Panc1 (cell line): ENCODE data around the gene MUC3A. TPM values are rescaled to one million over a fixed set of nuclear protein-coding genes. Genes with fewer than 3 reads are reported as not detected.

Experiments used
- ATAC-seq: fragments of 200-7000 bp; cut with Tn5 transposase; 2 replicates; pipeline ENCODE4 v1.9.1; 2020; ENCODE audit warnings: mild to moderate bottlenecking, moderate library complexity
- BruUV-seq: library from RNA; stranded (reverse); fragments of 400-500 nt; replicated peaks from 2 replicates; lab custom pipeline; 2021; lab: Mats Ljungman, UMichigan
- CTCF ChIA-PET: fragments of 300-600 bp; sonication (Branson Sonifier 250); formaldehyde crosslinking; loops from one replicate; lab custom pipeline; 2022; ENCODE audit warnings: antibody characterized with exemption; lab: Charles Lee
- POLR2A ChIA-PET: fragments of 300-600 bp; sonication (Branson Sonifier 250); formaldehyde crosslinking; loops from one replicate; lab custom pipeline; 2022; ENCODE audit warnings: antibody characterized with exemption; lab: Charles Lee
- DNase-seq: peaks from one replicate; pipeline ENCODE4 v3.0.0-alpha.2; 2010; ENCODE audit warnings: low read depth, low spot score
- H3K27ac ChIP-seq: 2 replicates; pipeline ENCODE4 v1.5.1; 2011; ENCODE audit warnings: mild to moderate bottlenecking, low read length, inconsistent platforms
- H3K27me3 ChIP-seq: fragments of 200-500 bp; sonication (Bioruptor generic); 2 replicates; pipeline ENCODE4 v1.6.0; 2014; ENCODE audit warnings: low read length, inconsistent platforms; ENCODE audit not compliant: control insufficient read depth, insufficient read depth
- H3K36me3 ChIP-seq: fragments of 200-500 bp; sonication (Bioruptor generic); 2 replicates; pipeline ENCODE4 v1.5.1; 2014; ENCODE audit warnings: inconsistent platforms, mild to moderate bottlenecking, low read length, moderate library complexity; ENCODE audit not compliant: control insufficient read depth, insufficient read depth
- H3K4me1 ChIP-seq: 2 replicates; pipeline ENCODE4 v1.5.1; 2011; ENCODE audit warnings: inconsistent platforms, mild to moderate bottlenecking, low read length, moderate library complexity; ENCODE audit not compliant: control insufficient read depth, insufficient read depth
- H3K4me3 ChIP-seq, 2 experiments: 2 replicates each; pipeline ENCODE4 v1.5.1; 2011 to 2012; ENCODE audit warnings: low read depth in 2 of 2, low read length in 2 of 2, mild to moderate bottlenecking in 2 of 2, inconsistent platforms in 1 of 2, moderate library complexity in 1 of 2
- H3K9me3 ChIP-seq: fragments of 200-500 bp; sonication (Bioruptor generic); 2 replicates; pipeline ENCODE4 v1.5.1; 2014; ENCODE audit warnings: low read depth, mild to moderate bottlenecking, inconsistent platforms, low read length, moderate library complexity; ENCODE audit not compliant: control insufficient read depth, insufficient read depth
- CTCF ChIP-seq: fragments of 450-650 bp; IDR thresholded peaks from 2 replicates; pipeline ENCODE4 v1.5.1; 2017; ENCODE audit warnings: mild to moderate bottlenecking
- POLR2AphosphoS5 ChIP-seq: IDR thresholded peaks from 2 replicates; pipeline ENCODE4 v1.6.1; 2012; ENCODE audit warnings: mild to moderate bottlenecking, low read depth, low read length, moderate library complexity
- REST ChIP-seq, 2 experiments: IDR thresholded peaks; 2 replicates each; pipeline ENCODE4 v1.6.1; 2011 to 2012; ENCODE audit warnings: low read depth in 2 of 2, control low read depth in 1 of 2, low read length in 1 of 2, mild to moderate bottlenecking in 1 of 2, moderate library complexity in 1 of 2; ENCODE audit not compliant: insufficient read depth in 1 of 2
- SIN3A ChIP-seq: IDR thresholded peaks from 2 replicates; pipeline ENCODE4 v1.6.1; 2012; ENCODE audit warnings: low read depth, mild to moderate bottlenecking, low read length, moderate library complexity, borderline replicate concordance; ENCODE audit not compliant: insufficient read depth
- TCF7L2 ChIP-seq: IDR thresholded peaks from 2 replicates; pipeline ENCODE4 v1.6.1; 2011; ENCODE audit warnings: mild to moderate bottlenecking, low read depth, low read length, inconsistent platforms
- in situ Hi-C: cut with HindIII; loops from 2 replicates; pipeline ENCODE4 v1.10.0; 2016; ENCODE audit warnings: low sequenced_read_pairs, low pct_unique_long_range_greater_than_20kb
- intact Hi-C: fragments of 100-400 bp; cut with micrococcal nuclease; formaldehyde crosslinking; loops from one replicate; pipeline ENCODE4 v1.10.0; 2022; ENCODE audit not compliant: unreplicated experiment
- total RNA-seq: library from RNA; stranded (reverse); gene quantifications from one replicate; pipeline ENCODE4 v1.2.1, GENCODE V29; 2021; ENCODE audit not compliant: unreplicated experiment

The MUC3A gene
- total RNA-seq, 1 experiment from 2014 or later, result 24.7 TPM

GRCh38 chr7:100972002-100972347 is 22.6 kb downstream of the MUC3A start:
- CTCF ChIA-PET, result interaction anchor here (0.5 to 0.6 kb wide), 3 partner anchors 44 to 175 kb away, joined by 3 to 5 read pairs (median 4); no protein-coding TSS in a partner anchor
- no peaks in the 10 kb centered on the region for H3K36me3 ChIP-seq
- H3K9me3 ChIP-seq, result no peaks in the 10 kb centered on the region
- H3K4me3 ChIP-seq, result no peak overlapping the region
- TF ChIP-seq POLR2AphosphoS5 (no peak), TCF7L2 (no peak)
- BruUV-seq, result no TSS peak
- DNase-seq (no peak), ATAC-seq (no peak)
- no peak overlapping the region for H3K27ac ChIP-seq
- POLR2A ChIA-PET, result interaction anchor here (0.5 kb wide), 1 partner anchor 82 kb away, joined by 3 read pairs; no protein-coding TSS in a partner anchor
- intact Hi-C loops, result no loop called here
- H3K4me1 ChIP-seq, result peaks cover 8% of the 10 kb centered on the region
- in situ Hi-C loops, result no loop called here
- H3K27me3 ChIP-seq, result peaks cover 5% of the 10 kb centered on the region; the same call in 1 of the 2 replicates

GRCh38 chr7:100974021-100974420 is 24.7 kb downstream of the MUC3A start:
- no peaks in the 10 kb centered on the region for H3K36me3 ChIP-seq
- intact Hi-C loops (no loop called here), in situ Hi-C loops (no loop called here)
- no peak for ATAC-seq
- no peaks in the 10 kb centered on the region for H3K27me3 ChIP-seq
- DNase-seq, result no peak
- no TSS peak for BruUV-seq
- H3K9me3 ChIP-seq, result no peaks in the 10 kb centered on the region
- ChIA-PET POLR2A (no interaction called here), CTCF (no interaction called here)
- no peak overlapping the region for H3K4me3 ChIP-seq
- TF ChIP-seq POLR2AphosphoS5 (no peak), SIN3A (no peak), CTCF (no peak), TCF7L2 (no peak), REST (IDR thresholded peaks at IDR 0.05; ENCODE audit: insufficient read depth in 1 of 2, low read depth in 2 of 2, low read length in 1 of 2) (no peak)
- no peaks in the 10 kb centered on the region for H3K4me1 ChIP-seq
- no peak overlapping the region for H3K27ac ChIP-seq

- in situ Hi-C loops (no loop called here), intact Hi-C loops (no loop called here)
- ChIA-PET CTCF (interaction anchor here (0.6 kb wide), 1 partner anchor 98 kb away, joined by 9 read pairs; no protein-coding TSS in a partner anchor), POLR2A (no interaction called here)
- H3K9me3 ChIP-seq, result no peaks in the 10 kb centered on the region
- H3K4me1 ChIP-seq, result no peaks in the 10 kb centered on the region
- H3K27ac ChIP-seq, result no peak overlapping the region
- no peaks in the 10 kb centered on the region for H3K36me3 ChIP-seq
- BruUV-seq, result no TSS peak
- no peak overlapping the region for H3K4me3 ChIP-seq
- DNase-seq (no peak), ATAC-seq (no peak)
- no peaks in the 10 kb centered on the region for H3K27me3 ChIP-seq
- TF ChIP-seq POLR2AphosphoS5, result no peak
- no peak for TF ChIP-seq REST (IDR thresholded peaks at IDR 0.05; ENCODE audit: insufficient read depth in 1 of 2, low read depth in 2 of 2, low read length in 1 of 2)
- no peak for TF ChIP-seq TCF7L2
- TF ChIP-seq CTCF, result no peak
- no peak for TF ChIP-seq SIN3A
These were observed 26.1 kb downstream of the MUC3A start for GRCh38 chr7:100975371-100975821.
